Subcutaneous abdominal adipose tissue (tissue), 5 donors: ENCODE results near the gene SNTG2.

Experiments
- H3K27ac ChIP-seq: one replicate; pipeline ENCODE4 v1.7.0; 2013; ENCODE audit warnings: low read depth, mild to moderate bottlenecking, inconsistent platforms, low read length, moderate library complexity
- H3K27me3 ChIP-seq, 5 donors: one replicate each; pipeline ENCODE4 v1.7.0; 2013; ENCODE audit warnings: low read length in 5 of 5, inconsistent platforms in 1 of 5; ENCODE audit not compliant: control insufficient read depth in 5 of 5, insufficient read depth in 4 of 5
- H3K36me3 ChIP-seq, 5 donors: one replicate each; pipeline ENCODE4 v1.7.0; 2013; ENCODE audit warnings: low read length in 5 of 5; ENCODE audit not compliant: control insufficient read depth in 5 of 5, insufficient read depth in 5 of 5
- H3K4me1 ChIP-seq, 5 donors: one replicate each; pipeline ENCODE4 v1.7.0; 2013; ENCODE audit warnings: low read length in 5 of 5, mild to moderate bottlenecking in 3 of 5, moderate library complexity in 1 of 5; ENCODE audit not compliant: control insufficient read depth in 5 of 5, insufficient read depth in 5 of 5
- H3K4me3 ChIP-seq, 5 donors: one replicate each; pipeline ENCODE4 v1.7.0; 2013; ENCODE audit warnings: low read length in 5 of 5, low read depth in 1 of 5
- H3K9ac ChIP-seq, 5 donors: one replicate each; pipeline ENCODE4 v1.7.0; 2013; ENCODE audit warnings: low read length in 5 of 5, mild to moderate bottlenecking in 4 of 5, moderate library complexity in 3 of 5
- H3K9me3 ChIP-seq, 5 donors: one replicate each; pipeline ENCODE4 v1.7.0; 2013; ENCODE audit warnings: low read length in 5 of 5; ENCODE audit not compliant: control insufficient read depth in 5 of 5
- donor health status: healthy.
- donor health status: healthy.
- donor health status: healthy.
- donor health status: healthy.
- donor health status: healthy.

The SNTG2 gene

DNA sequence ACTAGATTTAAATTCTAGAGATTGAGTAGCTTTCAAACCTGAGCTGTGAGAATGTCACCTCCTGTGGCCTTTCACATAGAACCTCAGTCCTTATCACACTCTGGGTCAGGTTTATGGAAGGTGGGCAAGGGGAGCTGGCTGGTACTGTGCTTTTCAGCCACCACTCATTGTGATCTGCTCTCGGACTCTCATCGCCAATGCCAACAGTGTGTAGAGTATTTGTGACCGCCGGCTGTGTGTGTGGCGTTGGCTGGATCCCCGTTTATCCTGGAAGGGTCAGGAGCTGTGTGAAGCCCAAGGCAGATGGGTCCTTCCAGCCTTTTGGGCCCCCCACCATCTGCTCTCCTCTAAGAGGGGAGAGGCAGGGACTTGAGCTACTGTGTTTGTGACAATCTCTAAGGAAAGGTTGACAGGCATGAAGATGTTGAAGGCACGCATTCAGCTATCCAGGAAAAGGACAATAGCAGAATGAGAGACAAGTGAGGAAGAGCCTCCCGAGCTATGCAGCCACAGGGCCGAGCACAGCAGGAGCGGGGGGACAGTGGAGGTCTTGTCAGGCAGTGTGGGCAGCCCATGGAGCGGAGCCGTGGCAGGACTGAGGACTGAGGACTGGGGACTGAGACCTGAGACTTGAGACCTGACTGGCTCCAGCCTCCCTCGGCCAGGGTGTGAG lies 355.5 kb downstream of the SNTG2 start:
- Histone ChIP-seq H3K9ac (no peak overlapping the region), H3K27me3 (peaks cover 0 to 3% (median 0%) of the 10 kb centered on the region in 5 donors), H3K4me3 (no peak overlapping the region), H3K36me3 (no peaks in the 10 kb centered on the region), H3K27ac (no peak overlapping the region), H3K4me1 (no peaks in the 10 kb centered on the region), H3K9me3 (no peaks in the 10 kb centered on the region)

GRCh38 chr2:1306687-1307516 lies 356.3 kb downstream of the SNTG2 start:
- H3K36me3 ChIP-seq, result no peaks in the 10 kb centered on the region
- H3K27me3 ChIP-seq, result peaks cover 0 to 3% (median 0%) of the 10 kb centered on the region in 5 donors
- H3K9me3 ChIP-seq, result no peaks in the 10 kb centered on the region
- H3K4me1 ChIP-seq, result no peaks in the 10 kb centered on the region
- H3K4me3 ChIP-seq, result no peak overlapping the region
- H3K27ac ChIP-seq, result no peak overlapping the region
- no peak overlapping the region for H3K9ac ChIP-seq

DNA sequence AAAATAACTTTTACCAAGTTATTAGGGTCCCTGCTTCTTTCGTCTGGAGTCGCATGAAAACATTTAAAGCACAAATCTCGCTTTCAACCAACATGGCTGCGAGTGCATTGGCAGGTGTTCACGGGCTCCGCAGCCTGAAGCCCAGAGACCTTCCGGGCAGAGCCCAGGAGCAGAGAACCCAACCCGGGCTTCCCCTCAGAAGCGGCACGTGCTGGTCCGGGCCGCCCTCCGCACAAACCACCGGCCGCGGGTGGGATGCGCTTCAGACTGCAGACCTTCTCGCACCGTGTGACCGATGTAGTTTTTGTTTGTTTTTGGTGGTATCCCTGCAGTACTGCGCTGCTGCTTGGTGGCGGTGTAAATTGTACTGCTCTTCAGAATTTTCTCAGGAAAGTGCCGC lies 357.0 kb downstream of the SNTG2 start:
- Histone ChIP-seq H3K27me3 (peaks cover 0 to 3% (median 0%) of the 10 kb centered on the region in 5 donors), H3K36me3 (no peaks in the 10 kb centered on the region), H3K9me3 (no peaks in the 10 kb centered on the region), H3K27ac (no peak overlapping the region), H3K4me3 (no peak overlapping the region), H3K9ac (no peak overlapping the region), H3K4me1 (peaks cover 0 to 1% (median 0%) of the 10 kb centered on the region in 5 donors)

DNA sequence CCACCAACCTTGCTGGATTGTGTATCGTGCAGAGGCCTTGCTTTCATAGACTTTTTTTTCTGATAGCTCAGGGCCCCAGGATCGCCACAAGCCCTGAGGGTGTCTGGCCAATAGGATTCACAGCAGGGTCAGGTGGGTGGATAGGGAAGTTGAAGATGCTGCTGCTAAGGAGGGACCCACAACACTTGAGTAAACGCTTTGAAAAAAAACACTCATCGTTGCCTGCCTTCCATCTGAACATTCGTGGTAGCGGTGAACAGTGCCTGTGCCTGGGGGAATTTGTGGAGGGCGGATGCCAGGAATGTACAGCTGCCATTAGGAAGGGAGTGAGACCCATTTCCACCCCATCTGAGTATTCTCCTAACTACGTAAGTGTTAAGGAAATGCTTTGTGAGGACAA lies 358.0 kb downstream of the SNTG2 start:
- no peaks in the 10 kb centered on the region for H3K9me3 ChIP-seq
- H3K27ac ChIP-seq, result no peak overlapping the region
- no peaks in the 10 kb centered on the region for H3K36me3 ChIP-seq
- H3K4me1 ChIP-seq, result peaks cover 0 to 11% (median 7%) of the 10 kb centered on the region in 5 donors
- H3K27me3 ChIP-seq, result peaks cover 0 to 3% (median 0%) of the 10 kb centered on the region in 5 donors
- H3K4me3 ChIP-seq, result no peak overlapping the region
- no peak overlapping the region for H3K9ac ChIP-seq

GRCh38 chr2:1309507-1309906 lies 358.9 kb downstream of the SNTG2 start:
- H3K27me3 ChIP-seq, result peaks cover 0 to 3% (median 0%) of the 10 kb centered on the region in 5 donors
- no peak overlapping the region for H3K4me3 ChIP-seq
- no peak overlapping the region for H3K9ac ChIP-seq
- no peaks in the 10 kb centered on the region for H3K36me3 ChIP-seq
- H3K9me3 ChIP-seq, result no peaks in the 10 kb centered on the region
- H3K4me1 ChIP-seq, result peaks cover 0 to 13% (median 9%) of the 10 kb centered on the region in 5 donors
- H3K27ac ChIP-seq, result no peak overlapping the region

DNA sequence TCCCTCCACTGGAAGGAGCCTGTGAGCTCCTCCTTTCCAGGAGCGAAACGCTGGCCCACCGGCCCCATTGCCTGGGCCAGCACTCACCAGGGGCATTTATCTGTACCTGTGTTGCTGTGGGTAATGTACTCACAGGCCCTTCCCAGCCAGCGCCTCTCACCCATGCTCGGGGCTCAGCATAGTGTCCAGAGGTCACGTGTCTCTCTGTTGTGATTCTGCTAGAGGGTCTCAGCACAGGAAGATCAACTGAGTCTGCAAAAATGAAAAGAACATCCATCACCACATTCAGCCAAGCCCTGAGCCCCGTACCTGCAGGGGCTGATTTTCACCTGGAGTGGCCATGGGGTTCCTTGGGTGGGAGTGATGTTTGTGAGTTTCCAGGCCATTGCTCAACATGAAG lies 359.6 kb downstream of the SNTG2 start:
- H3K36me3 ChIP-seq, result no peaks in the 10 kb centered on the region
- H3K4me3 ChIP-seq, result no peak overlapping the region
- H3K9me3 ChIP-seq, result no peaks in the 10 kb centered on the region
- H3K4me1 ChIP-seq, result peaks cover 0 to 13% (median 9%) of the 10 kb centered on the region in 5 donors
- H3K27me3 ChIP-seq, result peaks cover 0 to 3% (median 0%) of the 10 kb centered on the region in 5 donors
- no peak overlapping the region for H3K9ac ChIP-seq
- H3K27ac ChIP-seq, result no peak overlapping the region

DNA sequence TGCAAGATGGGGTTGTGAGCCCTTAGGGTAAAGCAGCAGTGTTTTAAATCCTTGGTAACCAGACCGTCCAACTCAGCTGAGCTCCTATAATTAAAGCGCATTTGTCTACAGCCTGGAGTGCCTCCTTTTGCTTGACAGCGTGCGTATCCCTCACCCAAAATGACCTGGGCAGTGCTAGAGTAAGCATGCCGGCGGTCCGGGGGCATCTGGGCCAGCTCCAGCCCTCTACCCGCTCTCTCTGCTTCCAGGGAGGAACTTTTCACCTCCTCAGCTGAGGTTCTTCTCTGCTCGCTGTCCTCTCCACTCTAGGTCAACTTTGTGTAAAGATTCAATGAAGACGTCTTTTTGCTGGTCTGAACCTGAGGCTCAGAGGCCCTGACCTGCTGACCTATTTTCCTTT lies 360.2 kb downstream of the SNTG2 start:
- no peak overlapping the region for H3K9ac ChIP-seq
- peaks cover 0 to 13% (median 9%) of the 10 kb centered on the region in 5 donors for H3K4me1 ChIP-seq
- no peaks in the 10 kb centered on the region for H3K9me3 ChIP-seq
- H3K36me3 ChIP-seq, result no peaks in the 10 kb centered on the region
- no peak overlapping the region for H3K27ac ChIP-seq
- peaks cover 0 to 3% (median 0%) of the 10 kb centered on the region in 5 donors for H3K27me3 ChIP-seq
- no peak overlapping the region for H3K4me3 ChIP-seq

- H3K36me3 ChIP-seq, result no peaks in the 10 kb centered on the region
- no peak overlapping the region for H3K27ac ChIP-seq
- H3K9ac ChIP-seq, result no peak overlapping the region
- no peak overlapping the region for H3K4me3 ChIP-seq
- H3K4me1 ChIP-seq, result peaks cover 0 to 13% (median 9%) of the 10 kb centered on the region in 5 donors
- no peaks in the 10 kb centered on the region for H3K27me3 ChIP-seq
- H3K9me3 ChIP-seq, result no peaks in the 10 kb centered on the region
Measured at GRCh38 chr2:1313240-1313924, 362.7 kb downstream of the SNTG2 start.

GRCh38 chr2:1314254-1314653 lies 363.6 kb downstream of the SNTG2 start:
- no peaks in the 10 kb centered on the region for H3K36me3 ChIP-seq
- H3K9ac ChIP-seq, result no peak overlapping the region
- H3K4me1 ChIP-seq, result peaks cover 0 to 13% (median 9%) of the 10 kb centered on the region in 5 donors
- H3K27ac ChIP-seq, result no peak overlapping the region
- H3K9me3 ChIP-seq, result no peaks in the 10 kb centered on the region
- no peak overlapping the region for H3K4me3 ChIP-seq
- H3K27me3 ChIP-seq, result no peaks in the 10 kb centered on the region
